ENCODE results near the gene SIK3.
A peak's percentile ranks its signal among the peaks of the same experiment; 100 is the strongest.
"Not testable (repeated sequence)": the region's sequence is repeated elsewhere in the genome, so short reads cannot be mapped to it uniquely, and the experiment has no call there.

Gene SIK3

DNA sequence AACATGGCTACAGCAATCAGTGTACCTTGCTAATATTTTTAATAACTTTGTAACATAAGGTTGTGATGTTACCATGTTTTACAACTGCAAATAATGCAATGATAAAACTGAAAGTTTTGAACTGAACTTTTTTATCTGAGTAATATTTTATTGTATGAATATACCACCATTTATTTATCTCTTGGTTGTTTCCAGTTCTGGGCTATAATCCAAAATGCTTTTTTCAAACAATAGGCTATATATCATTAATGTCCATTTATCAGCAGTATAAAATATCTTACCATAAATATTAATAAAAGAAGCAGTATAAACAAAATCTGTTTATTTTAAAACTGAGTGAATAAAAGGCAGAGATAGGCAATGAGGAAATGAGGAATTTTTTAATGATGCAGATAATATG is 63.3 kb downstream of the SIK3 start:
- TF ChIP-seq, protein P1, sequence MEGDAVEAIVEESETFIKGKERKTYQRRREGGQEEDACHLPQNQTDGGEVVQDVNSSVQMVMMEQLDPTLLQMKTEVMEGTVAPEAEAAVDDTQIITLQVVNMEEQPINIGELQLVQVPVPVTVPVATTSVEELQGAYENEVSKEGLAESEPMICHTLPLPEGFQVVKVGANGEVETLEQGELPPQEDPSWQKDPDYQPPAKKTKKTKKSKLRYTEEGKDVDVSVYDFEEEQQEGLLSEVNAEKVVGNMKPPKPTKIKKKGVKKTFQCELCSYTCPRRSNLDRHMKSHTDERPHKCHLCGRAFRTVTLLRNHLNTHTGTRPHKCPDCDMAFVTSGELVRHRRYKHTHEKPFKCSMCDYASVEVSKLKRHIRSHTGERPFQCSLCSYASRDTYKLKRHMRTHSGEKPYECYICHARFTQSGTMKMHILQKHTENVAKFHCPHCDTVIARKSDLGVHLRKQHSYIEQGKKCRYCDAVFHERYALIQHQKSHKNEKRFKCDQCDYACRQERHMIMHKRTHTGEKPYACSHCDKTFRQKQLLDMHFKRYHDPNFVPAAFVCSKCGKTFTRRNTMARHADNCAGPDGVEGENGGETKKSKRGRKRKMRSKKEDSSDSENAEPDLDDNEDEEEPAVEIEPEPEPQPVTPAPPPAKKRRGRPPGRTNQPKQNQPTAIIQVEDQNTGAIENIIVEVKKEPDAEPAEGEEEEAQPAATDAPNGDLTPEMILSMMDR (IDR thresholded peaks at IDR 0.05; ENCODE audit: low read depth, low read length, missing control alignments) = no peak
- no peak overlapping the region for H3K4me3 ChIP-seq (replicated peaks; ENCODE audit: low read depth, low read length)
- no peak for DNase-seq (ENCODE audit: extremely low read depth, low read depth)

DNA sequence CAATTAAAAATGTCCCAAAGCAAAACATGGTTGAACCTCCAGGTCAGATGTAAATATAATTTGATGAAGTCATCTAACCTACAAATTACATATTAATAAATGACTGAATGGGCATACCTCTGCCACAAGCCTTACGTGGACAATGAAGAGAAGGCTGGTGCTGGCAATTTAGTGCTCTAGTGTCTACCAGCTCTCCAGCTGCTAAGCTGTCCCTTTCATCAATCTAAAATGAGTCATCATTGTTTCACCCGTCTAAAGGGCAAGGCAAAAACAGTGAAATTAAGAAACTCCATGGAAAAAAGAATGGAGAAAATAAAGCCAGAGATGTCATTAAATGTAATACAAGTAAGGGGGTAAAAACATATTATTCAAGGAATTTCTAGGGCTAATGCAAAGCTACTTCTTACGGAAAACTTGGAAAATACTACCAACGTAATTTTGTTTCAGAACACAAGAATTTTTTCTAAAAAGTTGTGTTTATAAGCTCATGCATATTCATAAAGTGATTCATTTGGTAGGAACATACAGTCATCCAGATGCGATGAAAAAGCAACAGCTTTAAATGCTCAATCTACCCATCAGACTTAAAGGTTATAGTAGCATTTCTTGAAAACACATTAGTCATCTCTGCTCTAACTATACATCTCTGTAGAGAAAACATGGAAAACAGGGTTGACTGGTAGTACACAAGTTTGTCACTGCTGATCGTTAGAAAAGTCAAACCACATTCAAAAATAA is 71.5 kb downstream of the SIK3 start:
- TF ChIP-seq, protein P1 (IDR thresholded peaks at IDR 0.05; ENCODE audit: low read depth, low read length, missing control alignments) = no peak
- H3K4me3 ChIP-seq (replicated peaks; ENCODE audit: low read depth, low read length) = no peak overlapping the region
- peak; percentile 39 for DNase-seq (ENCODE audit: extremely low read depth, low read depth)

DNA sequence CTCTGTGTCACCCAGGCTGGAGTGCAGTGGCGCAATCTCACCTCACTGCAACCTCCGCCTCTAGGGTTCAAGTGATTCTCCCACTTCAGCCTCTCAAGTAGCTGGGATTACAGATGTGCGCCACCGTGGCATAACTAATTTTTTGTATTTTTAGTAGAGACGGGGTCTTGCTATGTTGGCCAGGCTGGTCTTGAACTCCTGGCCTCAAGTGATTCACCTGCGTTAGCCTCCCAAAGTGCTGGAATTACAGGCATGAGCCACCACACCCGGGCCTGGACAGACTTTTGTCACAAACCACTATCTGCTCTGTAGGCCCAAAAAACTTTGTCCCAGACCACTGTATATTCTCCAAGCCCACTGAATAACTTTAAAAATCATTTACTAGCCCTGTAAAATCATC is 74.5 kb downstream of the SIK3 start:
- DNase-seq (ENCODE audit: extremely low read depth, low read depth); H3K4me3 ChIP-seq (replicated peaks; ENCODE audit: low read depth, low read length): not testable (repeated sequence)

DNA sequence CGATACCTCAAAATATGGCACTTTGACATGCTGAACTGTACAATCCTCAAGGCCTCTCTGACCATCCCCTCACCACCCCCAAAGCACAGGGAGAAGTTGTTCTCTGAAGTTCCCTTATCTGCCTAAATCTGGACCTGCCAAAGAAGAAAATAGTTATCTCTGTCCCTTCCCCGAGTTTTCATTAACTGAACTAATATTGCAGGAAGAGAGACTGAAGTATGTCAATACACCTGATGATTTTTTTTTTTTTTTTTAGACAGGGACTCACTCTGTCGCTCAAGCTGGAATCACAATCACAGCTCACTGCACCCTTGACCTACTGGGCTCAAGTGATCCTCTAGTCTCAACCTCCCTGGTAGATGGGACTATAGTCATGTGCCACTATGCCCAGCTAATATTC is 75.0 kb downstream of the SIK3 start:
- H3K4me3 ChIP-seq (replicated peaks; ENCODE audit: low read depth, low read length) = no peak overlapping the region
- no peak for DNase-seq (ENCODE audit: extremely low read depth, low read depth)
- TF ChIP-seq, protein P1 (IDR thresholded peaks at IDR 0.05; ENCODE audit: low read depth, low read length, missing control alignments) = no peak

DNA sequence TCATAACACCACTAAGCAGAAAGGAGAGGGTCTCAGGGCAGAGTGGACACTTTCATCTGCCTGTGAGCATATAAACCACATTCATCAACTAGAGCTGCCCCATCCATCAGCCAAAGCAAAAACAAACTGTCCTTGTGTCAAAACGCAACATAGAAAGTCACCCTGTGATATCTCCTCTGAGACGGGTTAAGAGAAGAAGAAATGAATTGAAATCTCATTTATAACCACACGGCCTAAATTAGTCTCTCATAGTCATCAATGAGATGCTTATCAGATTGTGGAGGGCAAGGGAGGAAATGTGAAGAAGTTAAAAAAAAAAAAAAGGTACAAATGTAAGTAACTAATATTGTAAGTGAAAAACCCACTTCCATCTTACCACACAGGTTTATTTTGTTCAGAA is 75.7 kb downstream of the SIK3 start:
- no peak overlapping the region for H3K4me3 ChIP-seq (replicated peaks; ENCODE audit: low read depth, low read length)
- TF ChIP-seq, protein P1 (IDR thresholded peaks at IDR 0.05; ENCODE audit: low read depth, low read length, missing control alignments) = no peak
- DNase-seq (ENCODE audit: extremely low read depth, low read depth) = no peak

DNA sequence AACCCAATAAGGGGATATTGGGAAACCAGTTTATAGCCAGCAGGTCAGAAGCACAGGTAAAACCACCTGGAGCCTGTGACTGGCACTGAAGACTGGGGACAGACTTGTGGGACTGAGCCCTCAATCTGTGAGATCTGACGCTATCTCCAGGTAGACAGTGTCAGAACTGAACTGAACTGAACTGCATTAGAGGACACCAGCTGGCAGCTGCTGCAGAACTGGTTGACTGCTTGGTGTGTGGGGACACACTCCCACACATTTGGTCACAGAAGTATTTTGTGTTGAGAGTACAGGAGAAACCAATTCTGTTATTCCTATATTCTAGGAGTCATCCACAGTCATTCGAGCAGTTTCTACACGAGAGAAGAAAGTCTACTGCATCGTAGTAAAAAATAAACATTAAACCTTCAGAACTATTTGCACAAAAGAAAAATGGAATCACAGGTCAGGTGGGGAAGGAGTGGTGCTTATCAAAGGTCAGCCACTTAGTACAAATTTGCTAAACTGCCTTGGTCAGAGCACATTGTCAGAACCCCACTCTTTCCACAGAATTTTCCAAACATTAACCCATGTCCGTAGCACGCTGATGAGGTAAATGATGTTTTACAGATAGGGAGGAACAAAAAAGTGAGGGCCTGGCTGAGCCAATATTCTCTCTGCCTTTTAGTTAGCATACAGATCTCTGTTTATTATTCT is 77.2 kb downstream of the SIK3 start:
- DNase-seq (ENCODE audit: extremely low read depth, low read depth) = no peak
- H3K4me3 ChIP-seq (replicated peaks; ENCODE audit: low read depth, low read length) = no peak overlapping the region
- TF ChIP-seq, protein P1 (IDR thresholded peaks at IDR 0.05; ENCODE audit: low read depth, low read length, missing control alignments) = no peak

DNA sequence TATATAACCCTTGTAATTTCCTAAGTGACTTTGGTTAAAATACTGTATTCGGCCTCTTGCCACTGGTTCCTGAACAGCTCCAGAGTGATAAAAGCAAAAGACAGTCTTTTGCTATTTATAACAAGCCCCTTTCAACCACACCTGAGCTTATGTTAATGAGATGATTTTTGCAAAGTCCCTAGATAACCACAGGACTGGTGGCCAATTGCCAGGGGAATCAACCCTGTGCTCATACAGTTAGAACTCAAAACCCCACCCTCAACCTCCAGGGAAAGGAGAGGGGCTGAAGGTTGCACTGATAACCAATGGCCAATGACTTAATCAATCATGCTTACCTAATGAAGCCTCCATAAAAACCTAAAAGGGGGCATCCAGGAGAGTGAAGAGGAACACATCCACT is 77.9 kb downstream of the SIK3 start:
- no peak overlapping the region for H3K4me3 ChIP-seq (replicated peaks; ENCODE audit: low read depth, low read length)
- no peak for DNase-seq (ENCODE audit: extremely low read depth, low read depth)
- TF ChIP-seq, protein P1 (IDR thresholded peaks at IDR 0.05; ENCODE audit: low read depth, low read length, missing control alignments) = no peak

Data from HFF-Myc (cell line).